GM12874 (cell line): ENCODE measurements around the gene FKRP.

Experiments
- CTCF ChIP-seq: IDR thresholded peaks from 2 replicates; pipeline ENCODE4 v1.5.1; 2011; ENCODE audit warnings: low read depth, mild to moderate bottlenecking, control low read depth, low read length, moderate library complexity; ENCODE audit not compliant: insufficient read depth

The FKRP gene

GRCh38 chr19:46785054-46785979 lies 39.5 kb downstream of the FKRP start:
- no peak for TF ChIP-seq CTCF

GRCh38 chr19:46785980-46786235 lies 40.1 kb downstream of the FKRP start:
- TF ChIP-seq CTCF: no peak

DNA sequence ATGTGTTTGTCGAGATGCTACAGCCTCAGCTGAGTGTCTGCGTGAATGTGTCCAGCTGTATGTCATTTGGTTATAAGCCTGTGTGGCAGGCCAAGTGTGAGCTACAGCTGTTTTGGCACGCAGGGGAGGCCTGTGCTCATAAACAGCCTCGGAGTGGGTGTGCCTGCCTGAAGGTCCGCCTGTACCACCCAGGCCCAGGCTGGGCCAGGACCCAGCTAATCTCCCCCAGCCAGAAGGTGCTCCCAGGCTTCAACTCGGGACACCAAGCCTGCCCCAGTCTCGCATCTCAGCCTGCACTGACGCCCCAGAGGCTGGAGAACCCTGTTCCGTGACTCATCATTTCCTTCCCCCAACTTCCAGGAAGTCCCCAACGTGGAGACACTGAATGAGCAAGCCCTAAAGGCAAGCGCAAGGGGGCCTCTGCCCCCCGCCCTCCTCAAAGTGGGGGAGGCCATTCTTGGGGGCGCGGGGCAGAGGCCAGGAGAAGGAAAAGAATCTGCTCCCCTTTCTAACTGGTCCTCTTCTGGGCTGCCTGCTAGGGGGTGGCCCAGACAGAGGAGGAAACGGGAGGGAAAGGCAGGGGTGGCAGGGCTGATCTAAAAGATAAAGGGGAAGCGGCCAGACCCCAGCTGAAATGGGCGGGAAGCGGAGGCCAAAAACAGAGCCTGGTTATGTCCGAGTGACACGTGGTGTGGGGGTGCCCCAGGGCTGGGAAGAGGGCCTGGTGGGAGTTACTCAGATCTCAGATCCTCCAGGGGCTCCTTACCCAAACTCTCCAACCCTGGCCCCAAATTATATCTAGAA lies 40.6 kb downstream of the FKRP start:
- no peak for TF ChIP-seq CTCF

GRCh38 chr19:46787040-46787330 lies 41.1 kb downstream of the FKRP start:
- TF ChIP-seq CTCF: no peak

GRCh38 chr19:46787331-46788261 lies 41.7 kb downstream of the FKRP start:
- no peak for TF ChIP-seq CTCF

- TF ChIP-seq CTCF: no peak
Observed at GRCh38 chr19:46788262-46788967, 42.6 kb downstream of the FKRP start, which contains the start of gene SLC1A5. Gene SLC1A5, minus strand, starts transcription at chr19:46788594. Its CDS starts 629 bp downstream, at chr19:46787965.
